Lower leg skin (tissue), 3 donors: Measurements from ENCODE around the gene STEAP1B.
"Not testable (repeated sequence)": the region's sequence is repeated elsewhere in the genome, so short reads cannot be mapped to it uniquely, and the experiment has no call there.

Experiments used
- POLR2A ChIP-seq, 2 donors: fragments of 450-650 bp; IDR thresholded peaks; one replicate each; pipeline ENCODE4 v1.6.1; 2016 to 2017; ENCODE audit warnings: antibody characterized with exemption in 2 of 2, mild to moderate bottlenecking in 1 of 2, moderate library complexity in 1 of 2
- TF ChIP-seq, protein P1 (sequence below), 3 donors: fragments of 450-650 bp; IDR thresholded peaks; one replicate each; pipeline ENCODE4 v1.5.1; 2016; ENCODE audit warnings: antibody characterized with exemption in 3 of 3, mild to moderate bottlenecking in 3 of 3, moderate library complexity in 2 of 3

DNA sequence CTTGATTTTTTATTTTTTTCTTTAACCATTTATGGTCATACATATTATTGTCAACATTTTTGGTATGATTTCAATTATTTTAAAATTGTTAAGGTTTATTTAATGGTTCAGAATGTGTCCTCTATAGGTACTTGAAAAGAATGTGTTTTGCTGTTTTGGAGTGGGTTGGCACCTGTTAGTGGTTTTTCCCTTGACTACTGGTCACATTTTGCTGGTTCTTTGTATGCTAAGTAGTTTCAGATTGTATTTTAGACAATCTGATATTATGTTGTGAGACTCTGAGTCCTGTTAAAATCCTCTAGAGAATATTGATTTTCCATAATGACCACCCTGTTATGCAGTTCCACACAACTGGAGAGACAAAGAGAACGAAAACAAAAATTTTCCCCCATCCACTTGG, 15.0 kb upstream of the STEAP1B start:
- TF ChIP-seq, protein P1, sequence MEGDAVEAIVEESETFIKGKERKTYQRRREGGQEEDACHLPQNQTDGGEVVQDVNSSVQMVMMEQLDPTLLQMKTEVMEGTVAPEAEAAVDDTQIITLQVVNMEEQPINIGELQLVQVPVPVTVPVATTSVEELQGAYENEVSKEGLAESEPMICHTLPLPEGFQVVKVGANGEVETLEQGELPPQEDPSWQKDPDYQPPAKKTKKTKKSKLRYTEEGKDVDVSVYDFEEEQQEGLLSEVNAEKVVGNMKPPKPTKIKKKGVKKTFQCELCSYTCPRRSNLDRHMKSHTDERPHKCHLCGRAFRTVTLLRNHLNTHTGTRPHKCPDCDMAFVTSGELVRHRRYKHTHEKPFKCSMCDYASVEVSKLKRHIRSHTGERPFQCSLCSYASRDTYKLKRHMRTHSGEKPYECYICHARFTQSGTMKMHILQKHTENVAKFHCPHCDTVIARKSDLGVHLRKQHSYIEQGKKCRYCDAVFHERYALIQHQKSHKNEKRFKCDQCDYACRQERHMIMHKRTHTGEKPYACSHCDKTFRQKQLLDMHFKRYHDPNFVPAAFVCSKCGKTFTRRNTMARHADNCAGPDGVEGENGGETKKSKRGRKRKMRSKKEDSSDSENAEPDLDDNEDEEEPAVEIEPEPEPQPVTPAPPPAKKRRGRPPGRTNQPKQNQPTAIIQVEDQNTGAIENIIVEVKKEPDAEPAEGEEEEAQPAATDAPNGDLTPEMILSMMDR (IDR thresholded peaks at IDR 0.05), result not testable (repeated sequence)
- not testable (repeated sequence) for TF ChIP-seq POLR2A (IDR thresholded peaks at IDR 0.05)
